Natural killer cell (primary cell): ENCODE data around the gene PSMD8. TPM values are rescaled to one million over a fixed set of nuclear protein-coding genes. Genes with fewer than 3 reads are reported as not detected.

Experiments used
- ATAC-seq, 3 donors: fragments of 150-1000 bp in 2 of 3; fragments of 200-7000 bp in 1 of 3; cut with Tn5 transposase; 1 replicate in 1 of 3; 2 replicates in 2 of 3; pipeline ENCODE4 v1.10.0; 2021; ENCODE audit warnings: mild to moderate bottlenecking in 2 of 3, moderate library complexity in 2 of 3
- DNase-seq, 2 donors: peaks; one replicate each; pipeline versions ENCODE4 v3.0.0 to v3.0.0-alpha.2; 2013 to 2021; ENCODE audit warnings: mixed read lengths in 1 of 2
- H3K27ac ChIP-seq: one replicate; pipeline ENCODE4 v1.5.1; 2013; ENCODE audit warnings: mild to moderate bottlenecking, low read length
- H3K27me3 ChIP-seq: one replicate; pipeline ENCODE4 v1.6.1; 2013; ENCODE audit warnings: low read length; ENCODE audit not compliant: control insufficient read depth, insufficient read depth
- H3K36me3 ChIP-seq: one replicate; pipeline ENCODE4 v1.6.1; 2013; ENCODE audit warnings: low read length; ENCODE audit not compliant: control insufficient read depth, insufficient read depth
- H3K4me1 ChIP-seq: one replicate; pipeline ENCODE4 v1.6.1; 2013; ENCODE audit warnings: low read length; ENCODE audit not compliant: control insufficient read depth, insufficient read depth
- H3K4me3 ChIP-seq: one replicate; pipeline ENCODE4 v1.5.1; 2013; ENCODE audit warnings: low read length
- H3K9me3 ChIP-seq: one replicate; pipeline ENCODE4 v1.6.1; 2013; ENCODE audit warnings: low read length; ENCODE audit not compliant: control insufficient read depth, insufficient read depth
- H3K27ac Mint-ChIP-seq, 2 donors: one replicate each; pipeline ENCODE4 v1.8.0; 2022; ENCODE audit warnings: mild to moderate bottlenecking in 2 of 2, mixed read lengths in 2 of 2, moderate library complexity in 1 of 2
- H3K27me3 Mint-ChIP-seq, 2 donors: one replicate each; pipeline ENCODE4 v1.8.0; 2022; ENCODE audit warnings: low read depth in 2 of 2, mixed read lengths in 2 of 2
- H3K36me3 Mint-ChIP-seq: one replicate; pipeline ENCODE4 v1.8.0; 2022; ENCODE audit warnings: mixed read lengths
- H3K4me1 Mint-ChIP-seq, 2 donors: one replicate each; pipeline ENCODE4 v1.8.0; 2022; ENCODE audit warnings: mixed read lengths in 2 of 2
- H3K4me3 Mint-ChIP-seq: one replicate; pipeline ENCODE4 v1.8.0; 2022; ENCODE audit warnings: mild to moderate bottlenecking, moderate library complexity, mixed read lengths
- H3K9me3 Mint-ChIP-seq, 2 donors: one replicate each; pipeline ENCODE4 v1.8.0; 2022; ENCODE audit warnings: mixed read lengths in 2 of 2
- WGBS: methylation state at CpG from one replicate; pipeline ENCODE4 v1.1.7; 2013; ENCODE audit warnings: missing lambda C conversion rate; ENCODE audit not compliant: insufficient coverage; 5-methylcytosine and 5-hydroxymethylcytosine counted together
- intact Hi-C: fragments of 100-400 bp; cut with micrococcal nuclease; formaldehyde crosslinking; loops from one replicate; pipeline ENCODE4 v1.14.2; 2022
- total RNA-seq, 4 donors: library from RNA; stranded (reverse); fragments of 120-200 nt in 1 of 4; gene quantifications; one replicate each; pipeline versions ENCODE4 v1.2.3 to v1.2.4, GENCODE V29; 2013 to 2022
- TF ChIP-seq, protein P1 (sequence below): fragments of 200-600 bp; IDR thresholded peaks from one replicate; pipeline ENCODE4 v1.8.0; 2022; ENCODE audit warnings: antibody characterized with exemption

The PSMD8 gene
- total RNA-seq, 3 donors from 2014 or later (not counting 1 experiment from before 2014, with no cell fraction given): 109 to 115 (median 109) TPM

DNA sequence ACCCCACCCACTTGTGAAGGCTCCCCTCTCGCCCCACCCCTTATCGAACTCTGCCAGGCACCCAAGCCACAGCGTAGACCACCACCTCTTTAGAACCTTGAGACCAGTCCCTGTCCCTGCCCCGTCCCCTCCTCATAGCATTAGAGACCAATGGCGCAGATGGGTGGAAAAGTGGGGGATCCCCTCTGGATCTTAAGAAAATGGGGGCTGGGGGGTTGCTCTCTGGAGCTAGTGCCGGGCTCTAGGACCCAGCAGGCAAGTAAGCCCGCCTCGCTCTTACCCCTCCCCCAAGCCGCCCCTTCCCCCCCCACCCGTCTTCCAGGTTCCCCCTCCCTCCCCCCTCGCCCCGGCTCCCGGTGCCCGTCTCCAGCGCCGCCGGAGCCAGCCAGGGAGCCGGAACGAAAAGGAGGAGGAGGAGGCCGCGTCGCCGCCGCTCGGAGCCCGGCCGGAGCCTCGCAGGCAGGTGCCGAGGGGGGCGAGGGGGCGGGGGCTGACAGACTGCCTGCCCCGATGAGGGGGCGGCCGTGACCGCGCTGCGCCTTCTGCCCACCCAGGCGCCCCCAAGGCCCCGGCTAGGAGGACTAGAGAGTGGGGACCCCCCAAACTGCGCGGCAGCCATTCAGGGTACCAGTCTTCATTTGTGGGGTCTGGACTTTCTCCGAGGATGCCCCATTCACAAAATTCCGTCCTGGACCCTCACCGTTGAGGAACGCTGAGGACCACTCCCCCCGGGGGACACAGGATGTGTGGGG lies 14.2 kb downstream of the PSMD8 start, which contains the start of gene SPRED3:
SPRED3 (plus strand) TSS at position 349 of the 752 bp plus-strand sequence. CDS start 1,606 bp downstream, outside the sequence.
- Mint-ChIP-seq H3K4me3 (peak within 1 kb of the TSS; percentile 94), H3K9me3 (no peaks in the 10 kb centered on the region), H3K27me3 (peaks cover 20 to 24% of the 10 kb centered on the region in 2 donors), H3K27ac (peak within 1 kb of the TSS; percentile 72 to 90), H3K4me1 (peaks cover 13 to 19% of the 10 kb centered on the region in 2 donors), H3K36me3 (peaks cover under 1% of the 10 kb centered on the region)
- intact Hi-C loops: loop anchor here (2.0 kb wide), 1 partner anchor 14 kb away; the partner anchor contains the start of gene PSMD8
- Histone ChIP-seq H3K36me3 (peaks cover 9% of the 10 kb centered on the region), H3K4me1 (peaks cover 35% of the 10 kb centered on the region), H3K27me3 (peaks cover 16% of the 10 kb centered on the region), H3K9me3 (no peaks in the 10 kb centered on the region), H3K27ac (no peak within 1 kb of the TSS), H3K4me3 (peak within 1 kb of the TSS; percentile 30)
- DNase-seq (no peak), ATAC-seq (no peak)
- TF ChIP-seq, protein P1, sequence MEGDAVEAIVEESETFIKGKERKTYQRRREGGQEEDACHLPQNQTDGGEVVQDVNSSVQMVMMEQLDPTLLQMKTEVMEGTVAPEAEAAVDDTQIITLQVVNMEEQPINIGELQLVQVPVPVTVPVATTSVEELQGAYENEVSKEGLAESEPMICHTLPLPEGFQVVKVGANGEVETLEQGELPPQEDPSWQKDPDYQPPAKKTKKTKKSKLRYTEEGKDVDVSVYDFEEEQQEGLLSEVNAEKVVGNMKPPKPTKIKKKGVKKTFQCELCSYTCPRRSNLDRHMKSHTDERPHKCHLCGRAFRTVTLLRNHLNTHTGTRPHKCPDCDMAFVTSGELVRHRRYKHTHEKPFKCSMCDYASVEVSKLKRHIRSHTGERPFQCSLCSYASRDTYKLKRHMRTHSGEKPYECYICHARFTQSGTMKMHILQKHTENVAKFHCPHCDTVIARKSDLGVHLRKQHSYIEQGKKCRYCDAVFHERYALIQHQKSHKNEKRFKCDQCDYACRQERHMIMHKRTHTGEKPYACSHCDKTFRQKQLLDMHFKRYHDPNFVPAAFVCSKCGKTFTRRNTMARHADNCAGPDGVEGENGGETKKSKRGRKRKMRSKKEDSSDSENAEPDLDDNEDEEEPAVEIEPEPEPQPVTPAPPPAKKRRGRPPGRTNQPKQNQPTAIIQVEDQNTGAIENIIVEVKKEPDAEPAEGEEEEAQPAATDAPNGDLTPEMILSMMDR: no peak
- 1% methylated on average over 39 of the region's 46 CpGs for WGBS

- ATAC-seq (no peak), DNase-seq (no peak)
- TF ChIP-seq, protein P1: no peak
- H3K27me3 ChIP-seq: peaks cover 19% of the 10 kb centered on the region
- H3K27me3 Mint-ChIP-seq: peaks cover 28 to 30% of the 10 kb centered on the region in 2 donors
- intact Hi-C loops: loop anchor here (2.0 kb wide), 1 partner anchor 15 kb away; the partner anchor contains the start of gene PSMD8
- no peaks in the 10 kb centered on the region for H3K9me3 Mint-ChIP-seq
- no peak overlapping the region for H3K4me3 ChIP-seq
- H3K36me3 Mint-ChIP-seq: no peaks in the 10 kb centered on the region
- peaks cover 19 to 25% of the 10 kb centered on the region in 2 donors for H3K4me1 Mint-ChIP-seq
- 7% methylated on average over 26 of the region's 28 CpGs for WGBS
- H3K27ac ChIP-seq: no peak overlapping the region
- H3K36me3 ChIP-seq: peaks cover 2% of the 10 kb centered on the region
- H3K9me3 ChIP-seq: no peaks in the 10 kb centered on the region
- peak overlapping the region; percentile 58 for H3K4me3 Mint-ChIP-seq
- peaks cover 36% of the 10 kb centered on the region for H3K4me1 ChIP-seq
- no peak overlapping the region for H3K27ac Mint-ChIP-seq
Measured at GRCh38 chr19:38389101-38389925, 14.9 kb downstream of the PSMD8 start.

DNA sequence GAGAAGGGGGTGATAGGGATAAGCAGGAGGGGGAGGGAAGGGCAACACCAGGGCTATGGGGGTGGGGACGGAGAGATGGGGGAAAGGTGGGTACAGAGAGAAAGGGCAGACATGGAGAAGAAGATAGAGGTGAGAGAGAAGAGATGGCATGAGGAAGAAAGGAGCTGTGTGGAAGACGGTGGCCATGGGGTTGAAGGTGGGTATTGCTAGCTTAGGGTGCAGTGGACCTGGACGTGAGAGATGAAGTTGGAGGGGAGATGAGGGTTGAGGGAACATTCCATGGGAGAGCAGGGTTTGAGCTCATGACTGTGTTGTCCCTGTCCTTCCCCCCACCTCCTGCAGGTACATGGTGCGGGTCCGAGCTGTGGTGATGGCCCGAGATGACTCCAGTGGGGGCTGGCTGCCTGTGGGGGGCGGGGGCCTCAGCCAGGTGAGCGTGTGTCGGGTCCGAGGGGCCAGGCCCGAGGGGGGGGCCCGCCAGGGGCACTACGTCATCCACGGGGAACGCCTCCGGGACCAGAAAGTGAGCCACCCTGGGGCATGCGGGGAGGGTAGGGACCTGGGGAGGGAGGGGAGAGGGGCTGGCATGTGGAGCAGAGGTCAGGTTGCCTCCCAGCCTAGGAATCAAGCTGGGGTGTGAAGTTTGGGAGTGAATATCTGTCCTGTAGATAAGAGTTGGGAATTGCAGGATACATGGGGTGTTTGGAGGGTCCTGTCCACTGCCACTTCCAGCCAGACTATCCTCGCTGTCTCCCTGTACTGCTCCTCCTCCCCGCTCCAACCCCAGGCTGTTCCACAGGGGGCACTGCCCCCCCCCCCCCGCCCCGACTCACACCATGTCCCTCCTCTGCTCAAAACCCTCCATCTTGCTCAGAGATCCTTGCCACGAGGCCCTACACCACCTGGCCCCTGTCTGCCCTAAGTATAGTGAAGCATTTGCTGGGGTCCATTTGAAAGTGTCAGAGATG lies 15.9 kb downstream of the PSMD8 start:
- Histone ChIP-seq H3K27me3 (peaks cover 28% of the 10 kb centered on the region), H3K27ac (no peak overlapping the region), H3K9me3 (no peaks in the 10 kb centered on the region), H3K4me1 (peaks cover 45% of the 10 kb centered on the region), H3K4me3 (no peak overlapping the region), H3K36me3 (no peaks in the 10 kb centered on the region)
- TF ChIP-seq, protein P1: no peak
- no peak overlapping the region for H3K27ac Mint-ChIP-seq
- peaks cover 19 to 33% of the 10 kb centered on the region in 2 donors for H3K4me1 Mint-ChIP-seq
- H3K4me3 Mint-ChIP-seq: peak overlapping the region; percentile 14
- H3K27me3 Mint-ChIP-seq: peaks cover 28 to 33% of the 10 kb centered on the region in 2 donors
- no peak for ATAC-seq
- H3K36me3 Mint-ChIP-seq: no peaks in the 10 kb centered on the region
- no peak for DNase-seq
- H3K9me3 Mint-ChIP-seq: no peaks in the 10 kb centered on the region
- intact Hi-C loops: loop anchor here (2.0 kb wide), 1 partner anchor 15 kb away; the partner anchor contains the start of gene PSMD8
- WGBS: 51% methylated on average over 20 of the region's 22 CpGs
